Measurements from ENCODE around the gene STIM1.
"Not testable (repeated sequence)": the region's sequence is repeated elsewhere in the genome, so short reads cannot be mapped to it uniquely, and the experiment has no call there.

STIM1 gene

DNA sequence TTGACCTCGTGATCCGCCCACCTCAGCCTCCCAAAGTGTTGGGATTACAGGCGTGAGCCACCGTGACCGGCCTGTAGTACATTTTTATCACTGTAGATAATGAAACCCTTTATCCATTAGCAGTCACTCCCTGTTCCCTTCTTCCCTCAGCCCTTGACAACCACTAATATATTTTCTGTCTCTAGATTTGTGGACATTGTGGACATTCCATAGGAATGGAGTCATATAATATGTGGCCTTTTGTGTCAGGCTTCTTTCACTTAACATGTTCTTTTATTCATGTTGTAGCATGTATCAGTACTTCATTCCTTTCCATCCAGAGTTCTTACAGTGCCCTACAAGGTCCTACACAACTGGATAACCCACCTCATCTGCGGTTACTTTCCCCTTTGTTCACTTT lies 269.7 kb downstream of the STIM1 start:
- intact Hi-C loops (cut with DNase I): no loop called here
- DNase-seq: no peak

GRCh38 chr11:4127357-4127756 lies 271.9 kb downstream of the STIM1 start:
- no peak for DNase-seq
- intact Hi-C loops (cut with DNase I): no loop called here

- intact Hi-C loops (cut with DNase I): not testable (repeated sequence)
Observed at GRCh38 chr11:4130219-4130618, 274.8 kb downstream of the STIM1 start.

DNA sequence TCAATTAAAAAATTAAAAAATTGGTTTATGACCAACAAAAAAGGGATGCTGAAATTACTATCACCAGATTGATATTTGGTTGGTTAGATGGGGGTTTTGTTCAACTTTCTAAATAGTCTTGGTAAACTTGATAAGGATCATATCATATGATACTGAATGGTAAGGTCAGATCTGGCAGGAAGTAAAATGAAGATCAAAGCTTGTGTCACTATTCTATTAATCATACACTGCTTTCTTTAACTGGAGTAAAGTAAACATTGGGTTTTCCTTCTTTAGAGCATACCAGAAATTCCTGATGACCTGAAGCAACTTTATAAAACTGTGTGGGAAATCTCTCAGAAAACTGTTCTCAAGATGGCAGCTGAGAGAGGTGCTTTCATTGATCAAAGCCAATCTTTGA lies 279.3 kb downstream of the STIM1 start:
- DNase-seq: no peak
- intact Hi-C loops (cut with DNase I): no loop called here

More at GRCh38 chr11:4130219-4130618, 274.8 kb downstream of the STIM1 start:
- DNase-seq: not testable (repeated sequence)

- intact Hi-C loops (cut with DNase I): no loop called here
- DNase-seq: no peak
Observed at GRCh38 chr11:4138497-4138896, 283.0 kb downstream of the STIM1 start.

GRCh38 chr11:4140067-4140636 lies 284.7 kb downstream of the STIM1 start:
- intact Hi-C loops (cut with DNase I): no loop called here

More at GRCh38 chr11:4140067-4140636, 284.7 kb downstream of the STIM1 start:
- no peak for DNase-seq
